Endothelial cell of umbilical vein (primary cell): ENCODE results near the gene SORCS1. TPM values are rescaled to one million over a fixed set of nuclear protein-coding genes. Genes with fewer than 3 reads are reported as not detected.

Experiments
- BruUV-seq: library from RNA; stranded (reverse); fragments of 400-500 nt; replicated peaks from 2 replicates; lab custom pipeline; 2021; lab: Mats Ljungman, UMichigan
- CTCF ChIA-PET: fragments of 300-600, 350-600 bp; sonication (Branson Sonifier 250); formaldehyde crosslinking; loops from one replicate; lab custom pipeline; 2021; ENCODE audit warnings: antibody characterized with exemption, inconsistent platforms; lab: Charles Lee
- POLR2A ChIA-PET: fragments of 300-600, 350-600 bp; sonication (Branson Sonifier 250); formaldehyde crosslinking; loops from one replicate; lab custom pipeline; 2021; ENCODE audit warnings: antibody characterized with exemption, inconsistent platforms; lab: Charles Lee
- DNase-seq: peaks from one replicate; pipeline ENCODE4 v3.0.0-alpha.2; 2011; ENCODE audit warnings: low read depth, low spot score
- FAIRE-seq: peaks from 2 replicates; lab custom pipeline; 2011; peaks lifted over from hg19 to GRCh38; lab: Jason Lieb, UNC
- H2AFZ ChIP-seq: 2 replicates; pipeline ENCODE4 v1.6.0; 2012; ENCODE audit warnings: low read depth, low read length, control low read depth, inconsistent platforms
- H3K27ac ChIP-seq: 2 replicates; pipeline ENCODE4 v1.5.1; 2011; ENCODE audit warnings: low read depth, mild to moderate bottlenecking, control low read depth, low read length, moderate library complexity; ENCODE audit not compliant: insufficient read depth
- H3K27me3 ChIP-seq, 2 experiments: 2 replicates each; pipeline versions ENCODE4 v1.6.0 to v1.6.1; 2011; ENCODE audit warnings: low read length in 2 of 2, mixed read lengths in 1 of 2; ENCODE audit not compliant: control insufficient read depth in 2 of 2, insufficient read depth in 2 of 2
- H3K36me3 ChIP-seq, 2 experiments: 2 replicates in 1 of 2; 3 replicates in 1 of 2; pipeline ENCODE4 v1.5.1; 2011; ENCODE audit warnings: low read length in 2 of 2, mild to moderate bottlenecking in 1 of 2, moderate library complexity in 1 of 2; ENCODE audit not compliant: control insufficient read depth in 2 of 2, insufficient read depth in 2 of 2; ENCODE audit errors: extremely low read depth in 1 of 2
- H3K4me1 ChIP-seq: 3 replicates; pipeline ENCODE4 v1.5.1; 2011; ENCODE audit warnings: mild to moderate bottlenecking, low read length; ENCODE audit not compliant: control insufficient read depth, insufficient read depth; ENCODE audit errors: extremely low read depth
- H3K4me2 ChIP-seq: 2 replicates; pipeline ENCODE4 v1.6.1; 2011; ENCODE audit warnings: low read length, control low read depth, mixed read lengths; ENCODE audit not compliant: insufficient read depth
- H3K4me3 ChIP-seq, 3 experiments: fragments of 200-600 bp in 1 of 3; sonication (generic), shearing (Covaris generic) in 1 of 3; replicated peaks in 1 of 3; 2 replicates each; pipeline ENCODE4 v1.5.1; 2011 to 2016; ENCODE audit warnings: control low read depth in 3 of 3, low read length in 3 of 3, mild to moderate bottlenecking in 2 of 3, inconsistent platforms in 1 of 3, low read depth in 1 of 3, moderate library complexity in 1 of 3; ENCODE audit not compliant: insufficient read depth in 1 of 3
- H3K79me2 ChIP-seq: 2 replicates; pipeline ENCODE4 v1.6.0; 2012; ENCODE audit warnings: low read length, inconsistent platforms; ENCODE audit not compliant: control insufficient read depth, insufficient read depth
- H3K9ac ChIP-seq: replicated peaks from 2 replicates; pipeline ENCODE3; 2011; ENCODE audit warnings: low read length, control low read depth; ENCODE audit not compliant: insufficient read depth; ENCODE audit errors: extremely low read depth
- H3K9me1 ChIP-seq: replicated peaks from 3 replicates; pipeline ENCODE4 v1.6.0; 2011; ENCODE audit warnings: mild to moderate bottlenecking, low read length; ENCODE audit not compliant: control insufficient read depth, insufficient read depth; ENCODE audit errors: extremely low read depth
- H3K9me3 ChIP-seq: replicated peaks from 2 replicates; pipeline ENCODE4 v1.5.1; 2012; ENCODE audit warnings: low read length, inconsistent platforms; ENCODE audit not compliant: control insufficient read depth, insufficient read depth
- H4K20me1 ChIP-seq: replicated peaks from 2 replicates; pipeline ENCODE3; 2011; ENCODE audit warnings: mild to moderate bottlenecking, low read length; ENCODE audit not compliant: control insufficient read depth, insufficient read depth; ENCODE audit errors: extremely low read depth
- CTCF ChIP-seq, 2 donors: IDR thresholded peaks; 1 replicate in 1 of 2; 2 replicates in 1 of 2; pipeline ENCODE4 v1.5.1; 2011; ENCODE audit warnings: low read length in 2 of 2, mild to moderate bottlenecking in 2 of 2, moderate library complexity in 2 of 2, control low read depth in 1 of 2, inconsistent platforms in 1 of 2, low read depth in 1 of 2; ENCODE audit not compliant: insufficient read depth in 1 of 2; ENCODE audit errors: extremely low read depth in 1 of 2
- EZH2 ChIP-seq: IDR thresholded peaks from 2 replicates; pipeline ENCODE4 v1.6.1; 2012; ENCODE audit warnings: borderline replicate concordance, low read depth, mild to moderate bottlenecking, moderate library complexity, low read length, inconsistent platforms; ENCODE audit not compliant: severe bottlenecking
- FOS ChIP-seq: IDR thresholded peaks from 2 replicates; pipeline ENCODE4 v1.6.1; 2011; ENCODE audit warnings: mild to moderate bottlenecking, low read length, moderate library complexity, borderline replicate concordance; ENCODE audit not compliant: insufficient read depth
- GATA2 ChIP-seq: IDR thresholded peaks from 2 replicates; pipeline ENCODE4 v1.7.0; 2011; ENCODE audit warnings: low read depth, mild to moderate bottlenecking, moderate library complexity, mixed read lengths, low read length; ENCODE audit not compliant: insufficient read length, insufficient read depth
- JUN ChIP-seq: IDR thresholded peaks from 2 replicates; pipeline ENCODE4 v1.6.1; 2011; ENCODE audit warnings: borderline replicate concordance, low read depth; ENCODE audit not compliant: insufficient read length, insufficient read depth
- MAX ChIP-seq: IDR thresholded peaks from 2 replicates; pipeline ENCODE4 v1.6.1; 2011; ENCODE audit not compliant: insufficient read depth, insufficient read length
- MYC ChIP-seq: IDR thresholded peaks from one replicate; pipeline ENCODE4 v1.6.1; 2011; ENCODE audit warnings: mild to moderate bottlenecking, low read depth, low read length
- POLR2A ChIP-seq: IDR thresholded peaks from 2 replicates; pipeline ENCODE4 v1.6.1; 2012; ENCODE audit warnings: low read depth, mild to moderate bottlenecking, control low read depth, low read length
- POLR2AphosphoS5 ChIP-seq: IDR thresholded peaks from 2 replicates; pipeline ENCODE4 v1.6.1; 2012; ENCODE audit warnings: low read depth, mild to moderate bottlenecking, control low read depth, low read length, moderate library complexity; ENCODE audit not compliant: insufficient read depth
- dilution Hi-C: fragments of 300-500 bp; cut with MboI; formaldehyde crosslinking; loops from one replicate; pipeline ENCODE4 v1.15.0; 2019; ENCODE audit warnings: low sequenced_read_pairs; ENCODE audit not compliant: extremely low pct_ligation_motif_present
- intact Hi-C: fragments of 100-400 bp; cut with micrococcal nuclease; formaldehyde crosslinking; loops from one replicate; pipeline ENCODE4 v1.10.0; 2022
- polyA plus RNA-seq, 4 experiments: library from polyadenylated mRNA; depleted of rRNA in 3 of 4; stranded (reverse) in 3 of 4; unstranded in 1 of 4; fragments of >200 nt; gene quantifications; 2 replicates each; pipeline versions ENCODE4 v1.2.1 to v1.2.3, GENCODE V29; 2011 to 2012; ENCODE audit warnings: missing spikeins in 1 of 4
- total RNA-seq: library from RNA; stranded (reverse); gene quantifications from 2 replicates; pipeline ENCODE4 v1.2.3, GENCODE V29; 2021

The SORCS1 gene
- total and polyA plus RNA-seq, 2 donors (not counting 3 experiments of a cell fraction or from before 2014, with no cell fraction given): not detected

- BruUV-seq: no TSS peak
- CTCF ChIA-PET: no interaction called here
These were observed 228.5 kb downstream of the SORCS1 start for GRCh38 chr10:106935978-106936451.

GRCh38 chr10:106931853-106932249, 232.7 kb downstream of the SORCS1 start:
- no peaks in the 10 kb centered on the region for H3K4me1 ChIP-seq
- DNase-seq: no peak
- dilution Hi-C loops (no loop called here), intact Hi-C loops (no loop called here)
- H3K9me1 ChIP-seq: no peaks in the 10 kb centered on the region
- TF ChIP-seq EZH2: no peak
- no peak for TF ChIP-seq POLR2AphosphoS5
- no peak for TF ChIP-seq MYC
- no peak for TF ChIP-seq POLR2A
- no peak for TF ChIP-seq CTCF (IDR thresholded peaks at IDR 0.05; ENCODE audit: extremely low read depth in 1 of 2, insufficient read depth in 1 of 2, low read depth in 1 of 2, low read length in 2 of 2)
- no peak for TF ChIP-seq MAX
- TF ChIP-seq GATA2: no peak
- no peak for TF ChIP-seq FOS
- no peak for TF ChIP-seq JUN
- no peaks in the 10 kb centered on the region for H3K27me3 ChIP-seq
- no peaks in the 10 kb centered on the region for H3K79me2 ChIP-seq
- BruUV-seq: no TSS peak
- no peak overlapping the region for H3K4me2 ChIP-seq
- no peaks in the 10 kb centered on the region for H4K20me1 ChIP-seq
- CTCF ChIA-PET: no interaction called here
- H3K36me3 ChIP-seq: no peaks in the 10 kb centered on the region
- H3K9me3 ChIP-seq: peaks cover 6% of the 10 kb centered on the region
- H3K4me3 ChIP-seq: no peak overlapping the region
- POLR2A ChIA-PET: no interaction called here
- no peak for FAIRE-seq
- H2AFZ ChIP-seq: no peak overlapping the region
- H3K27ac ChIP-seq: no peak overlapping the region
- H3K9ac ChIP-seq: no peak overlapping the region

More at GRCh38 chr10:106935978-106936451, 228.5 kb downstream of the SORCS1 start:
- Histone ChIP-seq H3K4me1 (no peaks in the 10 kb centered on the region), H3K9me3 (peaks cover 11% of the 10 kb centered on the region), H3K27me3 (no peaks in the 10 kb centered on the region), H3K79me2 (no peaks in the 10 kb centered on the region), H3K36me3 (no peaks in the 10 kb centered on the region), H3K9me1 (no peaks in the 10 kb centered on the region), H3K4me2 (no peak overlapping the region), H2AFZ (no peak overlapping the region), H3K4me3 (no peak overlapping the region), H3K9ac (no peak overlapping the region), H4K20me1 (no peaks in the 10 kb centered on the region), H3K27ac (no peak overlapping the region)
- FAIRE-seq (no peak), DNase-seq (no peak)
- intact Hi-C loops: no loop called here
- POLR2A ChIA-PET: no interaction called here
- dilution Hi-C loops: no loop called here
- TF ChIP-seq POLR2A: no peak
- no peak for TF ChIP-seq FOS
